WERI-Rb-1 (cell line): ENCODE measurements around the gene FAM216B.

ENCODE experiments used
- DNase-seq: peaks from one replicate; pipeline ENCODE4 v3.0.0-alpha.2; 2020
- H3K27ac ChIP-seq: fragments of 250-450 bp; sonication (Bioruptor Pico); 2 replicates; pipeline ENCODE4 v1.5.1; 2020; ENCODE audit warnings: mild to moderate bottlenecking, moderate library complexity
- H3K27me3 ChIP-seq: fragments of 250-450 bp; sonication (Bioruptor Pico); 2 replicates; pipeline ENCODE4 v1.5.1; 2021; ENCODE audit warnings: mild to moderate bottlenecking, low read depth, moderate library complexity; ENCODE audit not compliant: insufficient read depth, severe bottlenecking
- H3K36me3 ChIP-seq: fragments of 250-450 bp; sonication (Bioruptor Pico); 2 replicates; pipeline ENCODE4 v1.5.1; 2020; ENCODE audit warnings: mild to moderate bottlenecking, moderate library complexity
- H3K4me3 ChIP-seq: 2 replicates; pipeline ENCODE4 v1.5.1; 2011; ENCODE audit warnings: low read depth, mild to moderate bottlenecking, control low read depth, low read length
- H3K9me3 ChIP-seq: fragments of 250-450 bp; sonication (Bioruptor Pico); 2 replicates; pipeline ENCODE4 v1.5.1; 2021; ENCODE audit warnings: mild to moderate bottlenecking, moderate library complexity; ENCODE audit not compliant: severe bottlenecking
- CTCF ChIP-seq: IDR thresholded peaks from 2 replicates; pipeline ENCODE4 v1.5.1; 2011; ENCODE audit warnings: low read depth, mild to moderate bottlenecking, control low read depth, inconsistent platforms, low read length

The FAM216B gene

DNA sequence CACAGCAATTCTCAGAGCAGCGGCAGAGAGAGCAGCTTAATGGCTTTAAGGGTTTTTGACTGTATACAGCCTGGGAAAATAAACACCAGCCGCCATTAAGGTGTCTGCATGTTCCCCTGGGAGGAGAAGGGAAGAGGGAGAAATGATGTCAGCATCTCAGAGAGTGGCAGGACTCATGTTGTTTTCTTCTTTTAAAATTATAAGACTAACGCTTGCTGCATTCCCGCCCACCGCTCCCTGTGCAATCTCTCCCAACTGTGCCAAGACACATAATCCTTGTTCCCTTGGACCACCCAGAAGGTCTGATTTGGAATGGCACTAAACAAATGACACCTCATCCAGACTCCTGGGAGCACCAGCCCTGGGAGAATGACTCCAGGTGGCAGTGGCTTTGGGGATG, 27.7 kb upstream of the FAM216B start:
- no peak for DNase-seq
- TF ChIP-seq CTCF, result no peak
- no peak overlapping the region for H3K4me3 ChIP-seq
- no peaks in the 10 kb centered on the region for H3K27me3 ChIP-seq
- H3K27ac ChIP-seq, result no peak overlapping the region
- H3K9me3 ChIP-seq, result no peaks in the 10 kb centered on the region
- no peaks in the 10 kb centered on the region for H3K36me3 ChIP-seq

DNA sequence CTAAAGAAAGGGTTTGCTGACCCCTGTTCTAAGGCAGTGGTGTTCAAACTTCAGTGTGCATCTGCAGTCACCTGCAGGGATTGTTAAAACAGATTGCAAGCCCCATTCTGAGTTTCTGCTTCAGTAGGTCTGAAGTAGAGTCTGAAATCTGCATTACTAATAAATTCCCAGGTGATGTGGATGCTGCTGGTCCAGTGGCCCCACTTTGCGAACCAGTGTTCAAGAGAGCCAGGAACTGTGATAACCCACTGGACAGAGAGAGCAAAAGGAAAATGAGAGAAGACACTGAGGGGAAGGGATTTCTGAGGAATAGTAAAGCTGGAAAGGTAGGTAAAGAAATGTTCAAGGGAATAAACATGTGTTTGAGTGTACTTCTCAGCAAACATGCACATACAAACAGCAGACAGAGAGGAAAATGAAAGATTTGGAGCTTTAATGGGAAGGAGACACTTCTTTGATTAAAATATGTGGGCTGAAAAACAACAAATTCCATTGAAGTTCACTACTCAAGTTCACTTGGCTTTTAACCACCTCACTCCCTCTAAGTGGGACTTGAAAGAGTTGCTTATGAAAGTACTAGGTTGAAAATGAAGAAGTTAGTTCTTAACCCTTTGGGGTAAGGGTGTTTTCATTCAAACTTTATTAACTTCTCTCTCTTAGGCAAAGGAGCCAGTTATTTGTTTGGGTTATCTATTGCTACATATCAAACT, 26.4 kb upstream of the FAM216B start:
- Histone ChIP-seq H3K9me3 (no peaks in the 10 kb centered on the region), H3K4me3 (no peak overlapping the region), H3K27ac (no peak overlapping the region), H3K36me3 (no peaks in the 10 kb centered on the region), H3K27me3 (no peaks in the 10 kb centered on the region)
- no peak for TF ChIP-seq CTCF
- no peak for DNase-seq

DNA sequence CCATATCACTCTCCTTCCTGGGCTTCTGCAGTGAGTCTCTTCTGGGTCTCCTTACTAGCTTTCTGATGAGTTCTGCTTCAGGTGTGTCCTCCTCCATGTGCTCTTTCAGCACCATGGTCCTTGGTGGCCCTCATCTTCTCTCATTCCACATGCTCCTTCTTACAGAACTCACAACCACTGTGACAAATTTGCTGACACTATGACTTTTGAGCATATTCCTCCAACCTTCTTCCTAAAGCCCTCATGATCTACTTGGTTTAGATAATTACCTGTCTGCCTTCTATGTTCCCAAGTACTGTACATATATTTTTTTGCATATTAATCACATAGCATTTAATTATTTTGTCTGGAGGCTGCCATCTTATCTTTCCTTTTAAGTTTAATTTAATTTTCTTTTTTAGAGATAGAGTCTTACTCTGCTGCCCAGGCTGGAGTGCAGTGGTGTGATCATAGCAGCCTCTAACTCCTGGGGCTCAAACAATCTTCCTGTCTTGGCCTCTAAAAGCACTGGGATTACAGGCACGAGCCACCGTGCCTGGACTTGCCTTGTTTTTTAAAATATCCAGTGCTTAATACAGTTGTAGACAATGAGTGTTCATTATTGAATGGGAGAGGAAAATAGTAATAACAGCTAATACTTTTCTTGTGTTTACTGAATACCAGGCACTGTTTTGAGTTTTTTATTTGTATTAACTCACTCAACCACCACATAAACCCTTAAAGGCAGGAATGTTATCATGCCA, 23.5 kb upstream of the FAM216B start:
- TF ChIP-seq CTCF, result no peak
- no peaks in the 10 kb centered on the region for H3K9me3 ChIP-seq
- H3K36me3 ChIP-seq, result no peaks in the 10 kb centered on the region
- no peak overlapping the region for H3K27ac ChIP-seq
- H3K4me3 ChIP-seq, result no peak overlapping the region
- no peaks in the 10 kb centered on the region for H3K27me3 ChIP-seq
- DNase-seq, result no peak

DNA sequence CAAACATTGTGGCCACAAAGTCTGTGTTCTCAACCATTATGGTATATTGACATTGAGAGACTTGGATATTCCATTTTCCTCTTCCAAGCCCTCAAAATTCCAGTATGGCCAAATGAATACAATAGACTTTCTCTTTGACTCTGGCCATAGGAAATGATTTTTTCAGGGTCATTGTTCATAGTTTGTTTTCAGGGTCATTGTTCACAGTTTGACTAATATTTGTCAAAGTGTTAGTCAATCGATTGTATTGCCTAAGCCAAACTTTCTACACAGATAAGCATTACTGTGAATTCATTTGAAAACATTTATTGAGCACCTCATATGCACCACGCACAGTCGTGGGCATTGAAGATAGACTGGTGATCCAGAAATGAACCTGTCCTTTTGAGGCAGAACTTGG, 22.9 kb upstream of the FAM216B start:
- Histone ChIP-seq H3K27me3 (no peaks in the 10 kb centered on the region), H3K27ac (no peak overlapping the region), H3K9me3 (no peaks in the 10 kb centered on the region), H3K36me3 (no peaks in the 10 kb centered on the region), H3K4me3 (no peak overlapping the region)
- TF ChIP-seq CTCF, result no peak
- no peak for DNase-seq

DNA sequence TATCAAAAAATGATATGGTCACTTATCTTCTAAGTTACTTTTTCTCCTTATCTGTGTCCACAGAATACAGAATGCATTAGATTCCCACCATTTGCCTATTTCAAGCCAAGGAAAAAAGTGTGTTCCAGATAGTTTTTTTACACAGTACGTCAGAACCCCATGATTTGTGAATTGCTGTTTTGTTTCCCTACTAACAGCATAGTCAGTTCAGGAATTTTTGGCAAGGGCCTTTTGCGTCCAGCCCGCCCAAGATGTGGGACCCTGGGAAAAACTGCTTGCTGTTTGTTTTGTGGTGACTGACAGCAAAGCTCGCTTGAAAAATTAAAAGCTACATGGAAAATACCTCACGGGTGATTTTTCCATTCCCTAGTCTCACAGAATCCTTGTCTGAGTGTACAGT, 20.4 kb upstream of the FAM216B start:
- no peak for TF ChIP-seq CTCF
- Histone ChIP-seq H3K36me3 (no peaks in the 10 kb centered on the region), H3K27me3 (no peaks in the 10 kb centered on the region), H3K9me3 (no peaks in the 10 kb centered on the region), H3K27ac (no peak overlapping the region), H3K4me3 (no peak overlapping the region)
- DNase-seq, result no peak

DNA sequence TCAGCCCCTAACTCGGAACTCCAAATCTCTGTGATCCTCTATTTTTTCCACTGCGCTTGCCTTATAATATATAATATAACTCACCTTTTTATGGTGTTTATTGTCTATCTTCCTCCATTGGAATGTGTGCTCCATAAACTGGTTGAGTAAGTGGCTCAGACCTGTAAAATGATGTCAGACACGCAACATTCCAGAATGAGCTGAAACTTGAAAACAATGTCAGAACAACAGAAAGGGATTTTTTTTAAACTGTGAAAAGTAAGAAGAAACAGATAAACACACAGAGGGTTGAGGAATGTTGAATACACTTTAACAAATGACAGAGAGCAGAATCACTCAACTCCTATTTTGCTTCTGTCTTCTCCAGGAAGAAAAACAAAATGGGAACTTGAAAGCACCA, 19.1 kb upstream of the FAM216B start:
- Histone ChIP-seq H3K9me3 (no peaks in the 10 kb centered on the region), H3K27ac (no peak overlapping the region), H3K27me3 (no peaks in the 10 kb centered on the region), H3K36me3 (no peaks in the 10 kb centered on the region), H3K4me3 (no peak overlapping the region)
- no peak for TF ChIP-seq CTCF
- DNase-seq, result no peak
